Sigmoid colon (tissue), 4 donors: ENCODE data around the gene CAPNS2.

Source experiments
- CTCF ChIP-seq, 4 experiments: fragments of 450-650 bp in 3 of 4; fragments of 200-600 bp in 1 of 4; IDR thresholded peaks; one replicate each; pipeline ENCODE4 v1.5.1; 2016 to 2019; ENCODE audit warnings: antibody characterized with exemption in 4 of 4, mild to moderate bottlenecking in 3 of 4, moderate library complexity in 2 of 4
- EP300 ChIP-seq, 4 donors: sonication (generic); formaldehyde crosslinking; IDR thresholded peaks; one replicate each; pipeline ENCODE4 v1.6.1; 2017; ENCODE audit warnings: antibody characterized with exemption in 4 of 4
- POLR2A ChIP-seq, 2 donors: fragments of 450-650 bp; IDR thresholded peaks; one replicate each; pipeline ENCODE4 v1.6.1; 2016; ENCODE audit warnings: antibody characterized with exemption in 2 of 2, mild to moderate bottlenecking in 2 of 2, moderate library complexity in 2 of 2
- POLR2AphosphoS5 ChIP-seq, 4 donors: sonication (generic); formaldehyde crosslinking; IDR thresholded peaks; one replicate each; pipeline ENCODE4 v1.6.1; 2017; ENCODE audit warnings: antibody characterized with exemption in 4 of 4

GRCh38 chr16:55568207-55568606, 1.7 kb downstream of the CAPNS2 start:
- TF ChIP-seq POLR2AphosphoS5 (IDR thresholded peaks at IDR 0.05) (no peak), CTCF (IDR thresholded peaks at IDR 0.05) (no peak), EP300 (IDR thresholded peaks at IDR 0.05) (no peak), POLR2A (IDR thresholded peaks at IDR 0.05) (no peak)
